Stimulated activated CD4-positive, alpha-beta T cell treated with anti-CD3 and anti-CD28 coated beads, Interleukin-4, amount 100 ng/mL, for 1 hour (primary cell): ENCODE measurements around the gene ALOXE3.

Experiments used
- DNase-seq: peaks from one replicate; pipeline ENCODE4 v3.0.0-alpha.2; 2020

Gene ALOXE3

DNA sequence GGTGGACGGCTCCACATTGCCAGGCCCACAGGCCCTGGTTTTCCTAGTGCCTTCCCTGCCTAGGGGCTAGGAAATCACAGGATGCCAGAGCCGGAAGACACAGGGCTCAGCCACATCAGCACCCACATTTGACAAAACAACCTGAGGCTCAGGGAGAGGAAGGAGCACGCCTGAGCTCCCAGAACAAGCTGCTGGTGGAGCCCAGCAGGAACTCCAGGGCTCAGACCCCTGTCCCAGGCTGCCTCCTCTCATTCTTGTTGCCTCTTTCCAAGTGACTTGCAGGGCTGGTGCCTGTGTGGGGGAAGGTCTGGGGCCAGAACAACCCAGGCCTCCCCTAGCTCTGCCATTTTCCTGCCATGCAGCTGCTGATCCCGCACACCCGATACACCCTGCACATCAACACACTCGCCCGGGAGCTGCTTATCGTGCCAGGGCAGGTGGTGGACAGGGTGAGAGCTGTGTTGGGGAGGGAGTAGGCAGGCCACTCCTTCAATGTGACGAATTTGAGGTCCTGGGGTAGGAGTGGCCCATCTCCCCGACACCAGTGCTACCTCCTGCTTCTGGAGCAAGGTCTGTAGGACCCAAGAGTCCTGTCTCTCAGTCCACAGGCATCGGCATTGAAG, 71.9 kb downstream of the ALOXE3 start:
- no peak for DNase-seq
